Osteocyte (in vitro differentiated cells): ENCODE measurements around the gene PIP4P1. TPM values are rescaled to one million over a fixed set of nuclear protein-coding genes. Genes with fewer than 3 reads are reported as not detected.
A peak's percentile ranks its signal among the peaks of the same experiment; 100 is the strongest.

Source experiments
- DNase-seq: peaks from one replicate; pipeline ENCODE4 v3.0.0; 2021; ENCODE audit warnings: mixed read lengths; ENCODE audit not compliant: unreplicated experiment; ENCODE audit errors: extremely low spot score
- H3K27ac Mint-ChIP-seq: one replicate; pipeline ENCODE4 v1.8.0; 2021; ENCODE audit warnings: mild to moderate bottlenecking, mixed read lengths; ENCODE audit not compliant: unreplicated experiment
- H3K27me3 Mint-ChIP-seq: one replicate; pipeline ENCODE4 v1.8.0; 2021; ENCODE audit warnings: mixed read lengths; ENCODE audit not compliant: unreplicated experiment
- H3K36me3 Mint-ChIP-seq: one replicate; pipeline ENCODE4 v1.8.0; 2021; ENCODE audit warnings: mixed read lengths; ENCODE audit not compliant: unreplicated experiment
- H3K4me1 Mint-ChIP-seq: one replicate; pipeline ENCODE4 v1.8.0; 2021; ENCODE audit warnings: mixed read lengths; ENCODE audit not compliant: unreplicated experiment
- H3K4me3 Mint-ChIP-seq: one replicate; pipeline ENCODE4 v1.8.0; 2021; ENCODE audit warnings: mild to moderate bottlenecking, moderate library complexity, mixed read lengths; ENCODE audit not compliant: unreplicated experiment
- H3K9me3 Mint-ChIP-seq: one replicate; pipeline ENCODE4 v1.8.0; 2021; ENCODE audit warnings: mixed read lengths; ENCODE audit not compliant: unreplicated experiment
- CTCF ChIP-seq: fragments of 200-600 bp; sonication (generic); IDR thresholded peaks from 2 replicates; pipeline ENCODE4 v1.5.0; 2021; ENCODE audit warnings: antibody characterized with exemption, mild to moderate bottlenecking, moderate library complexity
- total RNA-seq: library from RNA; stranded (reverse); gene quantifications from 2 replicates; pipeline ENCODE4 v1.2.1, GENCODE V29; 2021

PIP4P1 gene
- total RNA-seq, 1 donor from 2014 or later, result 36.8 TPM

- peak overlapping the region; percentile 98 for H3K27ac Mint-ChIP-seq
- peaks cover 23% of the 10 kb centered on the region for H3K4me1 Mint-ChIP-seq
- H3K9me3 Mint-ChIP-seq, result no peaks in the 10 kb centered on the region
- H3K36me3 Mint-ChIP-seq, result no peaks in the 10 kb centered on the region
- DNase-seq, result no peak
- no peaks in the 10 kb centered on the region for H3K27me3 Mint-ChIP-seq
- H3K4me3 Mint-ChIP-seq, result peak overlapping the region; percentile 93
- no peak for TF ChIP-seq CTCF
Measured at GRCh38 chr14:20413744-20414082, 47.5 kb downstream of the PIP4P1 start.

- DNase-seq, result peak; percentile 94
Measured at GRCh38 chr14:20412876-20413743, 48.1 kb downstream of the PIP4P1 start, which contains the start of gene TEP1. TSS of gene TEP1 (minus strand) at chr14:20413501. CDS start at chr14:20408439, 5,062 bp downstream.

DNA sequence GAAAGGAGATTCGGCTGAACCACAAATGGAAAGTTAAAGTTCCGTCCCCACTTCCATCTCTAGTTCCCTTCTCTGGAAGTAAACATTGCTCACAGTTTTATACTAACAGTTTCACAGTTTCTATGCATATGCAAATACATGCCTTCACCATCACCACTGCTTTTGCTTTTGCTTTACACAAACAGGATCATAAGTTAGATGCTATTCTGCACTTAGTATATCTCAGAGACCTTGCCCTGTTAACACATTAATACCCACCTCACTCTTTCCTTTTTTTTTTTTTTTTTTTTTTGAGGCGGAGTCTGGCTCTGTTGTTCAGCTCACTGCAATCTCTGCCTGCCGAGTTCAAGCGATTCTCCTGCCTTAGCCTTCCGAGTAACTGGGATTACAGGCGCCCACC, 48.8 kb downstream of the PIP4P1 start:
- no peaks in the 10 kb centered on the region for H3K9me3 Mint-ChIP-seq
- H3K27me3 Mint-ChIP-seq, result no peaks in the 10 kb centered on the region
- no peak for TF ChIP-seq CTCF
- peak overlapping the region; percentile 98 for H3K27ac Mint-ChIP-seq
- peaks cover 9% of the 10 kb centered on the region for H3K36me3 Mint-ChIP-seq
- H3K4me3 Mint-ChIP-seq, result peak overlapping the region; percentile 93
- no peak for DNase-seq
- peaks cover 23% of the 10 kb centered on the region for H3K4me1 Mint-ChIP-seq

More at GRCh38 chr14:20412876-20413743, 48.1 kb downstream of the PIP4P1 start, which contains the start of gene TEP1:
- peaks cover 3% of the 10 kb centered on the region for H3K36me3 Mint-ChIP-seq
- no peak for TF ChIP-seq CTCF
- H3K27me3 Mint-ChIP-seq, result no peaks in the 10 kb centered on the region
- no peaks in the 10 kb centered on the region for H3K9me3 Mint-ChIP-seq
- H3K27ac Mint-ChIP-seq, result peak within 1 kb of the TSS; percentile 98
- peaks cover 23% of the 10 kb centered on the region for H3K4me1 Mint-ChIP-seq
- H3K4me3 Mint-ChIP-seq, result peak within 1 kb of the TSS; percentile 93

DNA sequence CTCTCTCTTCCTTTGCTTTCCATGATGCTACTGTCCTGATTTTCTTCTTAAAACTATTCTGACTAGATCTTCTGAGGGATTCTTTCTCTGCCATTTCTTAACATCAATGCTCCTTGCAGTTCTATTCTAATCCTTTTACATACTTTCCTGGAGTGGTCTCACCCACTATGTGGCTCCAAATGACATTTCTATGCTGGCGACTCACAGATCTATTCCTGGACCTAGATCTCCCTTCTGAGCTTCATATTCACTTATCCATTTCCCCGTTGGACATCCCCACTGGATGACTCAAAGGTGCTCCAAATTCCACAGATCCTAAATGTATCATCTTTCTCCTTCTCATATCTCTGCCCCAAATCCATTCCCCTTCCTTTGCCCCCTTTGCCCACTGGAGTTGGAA, 52.0 kb downstream of the PIP4P1 start:
- Mint-ChIP-seq H3K4me3 (no peak overlapping the region), H3K9me3 (no peaks in the 10 kb centered on the region), H3K27me3 (no peaks in the 10 kb centered on the region), H3K36me3 (peaks cover 34% of the 10 kb centered on the region), H3K27ac (no peak overlapping the region), H3K4me1 (peaks cover 23% of the 10 kb centered on the region)
- DNase-seq, result no peak
- no peak for TF ChIP-seq CTCF

Other genes with a start within 250 kb of the PIP4P1 start
- gene OR11H6, start 237.7 kb downstream of the PIP4P1 start, total RNA-seq, result not detected in 2 replicates
- gene OR11H7, start 232.5 kb downstream of the PIP4P1 start, total RNA-seq, result not detected in 2 replicates
- not detected in 2 replicates for gene OR11H4, start 222.1 kb downstream of the PIP4P1 start, total RNA-seq
- 24.5 and 25.4 TPM in 2 replicates for gene TTC5, start 155.5 kb downstream of the PIP4P1 start, total RNA-seq
- 47.4 and 49.6 TPM in 2 replicates for gene CCNB1IP1, start 128.2 kb downstream of the PIP4P1 start, total RNA-seq
- 22.7 and 25.3 TPM in 2 replicates for gene PARP2, start 117.8 kb downstream of the PIP4P1 start, total RNA-seq
- gene TEP1, start 47.9 kb downstream of the PIP4P1 start, total RNA-seq, result 35.4 and 38.0 TPM in 2 replicates
- 0.05 and 0.08 TPM in 2 replicates for gene KLHL33, start 25.3 kb downstream of the PIP4P1 start, total RNA-seq
- 35.7 and 37.1 TPM in 2 replicates for gene OSGEP, start 6.6 kb downstream of the PIP4P1 start, total RNA-seq
- 232 and 241 TPM in 2 replicates for gene APEX1, start 6.2 kb downstream of the PIP4P1 start, total RNA-seq
- gene PNP, start 8.0 kb upstream of the PIP4P1 start, total RNA-seq, result 16.0 and 17.0 TPM in 2 replicates
- 0.40 and 1.1 TPM in 2 replicates for gene RNASE10, start 44.1 kb upstream of the PIP4P1 start, total RNA-seq
- not detected in 2 replicates for gene RNASE9, start 99.6 kb upstream of the PIP4P1 start, total RNA-seq
- not detected in 2 replicates for gene RNASE11, start 126.6 kb upstream of the PIP4P1 start, total RNA-seq
- gene RNASE12, start 129.9 kb upstream of the PIP4P1 start, total RNA-seq, result not detected in 2 replicates
- not detected in 2 replicates for gene OR6S1, start 180.3 kb upstream of the PIP4P1 start, total RNA-seq
- 17.2 and 17.8 TPM in 2 replicates for gene RNASE4, start 223.1 kb upstream of the PIP4P1 start, total RNA-seq
- gene ANG, start 227.3 kb upstream of the PIP4P1 start, total RNA-seq, result 7.4 and 8.6 TPM in 2 replicates